Breast epithelium (tissue), 3 donors: ENCODE data around the gene DISP1.

Experiments
- POLR2A ChIP-seq: fragments of 450-650 bp; IDR thresholded peaks from one replicate; pipeline ENCODE4 v1.6.1; 2016; ENCODE audit warnings: antibody characterized with exemption, mild to moderate bottlenecking, moderate library complexity
- POLR2AphosphoS5 ChIP-seq, 3 donors: sonication (generic); formaldehyde crosslinking; IDR thresholded peaks; one replicate each; pipeline ENCODE4 v1.6.1; 2017; ENCODE audit warnings: antibody characterized with exemption in 3 of 3
- TF ChIP-seq, protein P1 (sequence below), 3 donors: fragments of 450-650 bp; IDR thresholded peaks; one replicate each; pipeline ENCODE4 v1.5.1; 2016 to 2017; ENCODE audit warnings: antibody characterized with exemption in 3 of 3, mild to moderate bottlenecking in 3 of 3, moderate library complexity in 3 of 3

DNA sequence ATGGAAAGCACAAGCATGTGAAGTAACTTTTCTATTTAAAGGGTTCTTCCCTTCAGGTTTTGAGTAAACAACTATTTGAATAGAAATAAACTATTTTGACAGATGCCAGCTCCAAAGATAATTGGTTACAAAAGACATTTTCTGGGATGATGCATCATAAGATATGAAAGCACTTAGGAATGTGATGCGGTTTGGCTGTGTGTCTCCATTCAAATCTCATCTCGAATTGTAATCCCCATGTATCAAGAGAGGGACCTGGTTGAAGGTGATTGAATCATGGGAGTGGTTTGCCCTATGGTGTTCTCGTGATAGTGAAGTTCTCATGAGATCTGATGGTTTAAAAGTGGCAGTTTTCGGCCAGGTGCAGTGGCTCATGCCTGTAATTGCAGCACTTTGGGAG, 6.4 kb downstream of the DISP1 start:
- TF ChIP-seq, protein P1, sequence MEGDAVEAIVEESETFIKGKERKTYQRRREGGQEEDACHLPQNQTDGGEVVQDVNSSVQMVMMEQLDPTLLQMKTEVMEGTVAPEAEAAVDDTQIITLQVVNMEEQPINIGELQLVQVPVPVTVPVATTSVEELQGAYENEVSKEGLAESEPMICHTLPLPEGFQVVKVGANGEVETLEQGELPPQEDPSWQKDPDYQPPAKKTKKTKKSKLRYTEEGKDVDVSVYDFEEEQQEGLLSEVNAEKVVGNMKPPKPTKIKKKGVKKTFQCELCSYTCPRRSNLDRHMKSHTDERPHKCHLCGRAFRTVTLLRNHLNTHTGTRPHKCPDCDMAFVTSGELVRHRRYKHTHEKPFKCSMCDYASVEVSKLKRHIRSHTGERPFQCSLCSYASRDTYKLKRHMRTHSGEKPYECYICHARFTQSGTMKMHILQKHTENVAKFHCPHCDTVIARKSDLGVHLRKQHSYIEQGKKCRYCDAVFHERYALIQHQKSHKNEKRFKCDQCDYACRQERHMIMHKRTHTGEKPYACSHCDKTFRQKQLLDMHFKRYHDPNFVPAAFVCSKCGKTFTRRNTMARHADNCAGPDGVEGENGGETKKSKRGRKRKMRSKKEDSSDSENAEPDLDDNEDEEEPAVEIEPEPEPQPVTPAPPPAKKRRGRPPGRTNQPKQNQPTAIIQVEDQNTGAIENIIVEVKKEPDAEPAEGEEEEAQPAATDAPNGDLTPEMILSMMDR (IDR thresholded peaks at IDR 0.05): no peak
- TF ChIP-seq POLR2AphosphoS5 (IDR thresholded peaks at IDR 0.05) (no peak), POLR2A (no peak)
